HG03045 (cell line): ENCODE results near the gene GMCL1.
"Not testable (repeated sequence)": the region's sequence is repeated elsewhere in the genome, so short reads cannot be mapped to it uniquely, and the experiment has no call there.

Experiments
- ATAC-seq: cut with Tn5 transposase; IDR thresholded peaks from one replicate; pipeline ENCODE4 v1.9.1; 2021; ENCODE audit warnings: mild to moderate bottlenecking, moderate library complexity; ENCODE audit not compliant: unreplicated experiment

Gene GMCL1

DNA sequence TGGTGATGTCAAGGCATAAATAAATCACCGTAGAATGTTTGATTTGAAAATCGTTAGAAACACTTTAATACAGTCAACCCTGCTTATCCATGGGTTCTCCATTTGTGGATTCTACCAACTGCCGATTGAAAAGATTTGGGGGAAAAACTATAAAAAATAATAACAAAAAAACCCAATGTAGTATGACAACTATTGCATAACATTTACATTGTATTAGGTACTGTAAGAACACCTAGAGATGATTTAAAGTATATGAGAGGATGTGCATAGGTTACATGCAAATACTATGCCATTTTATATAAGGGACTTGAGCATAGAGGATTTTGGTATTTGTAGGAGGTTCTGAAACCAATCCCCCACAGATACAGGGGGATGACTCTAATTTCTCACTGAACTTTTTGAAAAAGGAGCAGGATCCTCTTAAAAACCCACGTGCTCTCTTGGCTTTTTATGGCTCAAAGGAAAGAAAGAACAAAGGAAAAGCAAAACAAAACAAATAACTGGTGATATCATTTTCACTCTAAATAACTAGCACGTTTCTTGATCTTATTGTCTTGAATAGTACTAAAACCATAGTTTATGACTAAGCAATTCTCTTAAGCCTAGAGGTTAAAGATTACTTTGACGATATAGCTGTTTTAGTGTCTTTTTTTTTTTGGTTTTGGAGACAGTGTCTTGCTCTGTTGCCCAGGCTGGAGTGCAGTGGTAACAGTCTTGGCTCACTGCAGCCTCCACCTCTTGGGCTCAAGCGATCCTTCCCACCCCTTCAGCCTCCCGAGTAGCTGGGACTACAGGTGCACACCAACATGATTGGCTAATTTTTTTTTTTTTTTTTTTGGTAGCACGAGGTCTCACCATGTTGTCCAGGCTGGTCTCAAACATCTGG lies 17.0 kb downstream of the GMCL1 start:
- ATAC-seq: no peak

DNA sequence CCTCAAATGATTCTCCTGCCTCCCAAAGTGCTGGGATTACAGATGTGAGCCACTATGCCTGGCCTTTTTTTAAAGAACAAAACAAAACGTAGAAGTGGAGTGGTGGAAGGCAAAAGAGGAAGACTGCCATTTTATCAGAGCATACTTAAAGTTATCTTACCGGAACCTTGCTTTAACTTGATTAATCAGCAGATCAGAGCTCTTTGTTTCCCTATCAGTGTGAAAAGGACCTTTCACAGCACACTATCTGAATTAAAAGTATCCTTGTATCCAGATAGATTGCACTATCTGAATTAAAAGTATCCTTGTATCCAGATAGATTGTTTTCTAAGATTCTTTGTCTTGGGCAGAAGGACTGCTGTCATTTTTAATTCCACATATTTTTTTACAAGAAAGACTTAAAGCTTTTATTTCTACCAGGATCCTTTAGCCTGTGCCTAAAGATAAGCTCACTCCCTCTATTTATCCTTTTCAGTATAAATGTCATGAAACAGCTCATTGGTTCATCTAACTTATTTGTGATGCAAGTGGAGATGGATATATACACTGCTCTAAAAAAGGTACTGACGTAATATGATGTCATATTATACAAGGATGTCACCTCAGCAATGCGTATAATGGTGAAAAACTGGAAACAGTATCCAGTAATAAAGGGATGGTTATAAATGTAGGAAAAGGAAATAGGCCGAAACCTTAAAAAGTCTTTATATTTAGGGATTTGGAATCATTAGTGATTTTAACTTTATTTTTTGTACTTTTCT lies 17.8 kb downstream of the GMCL1 start:
- ATAC-seq: no peak

DNA sequence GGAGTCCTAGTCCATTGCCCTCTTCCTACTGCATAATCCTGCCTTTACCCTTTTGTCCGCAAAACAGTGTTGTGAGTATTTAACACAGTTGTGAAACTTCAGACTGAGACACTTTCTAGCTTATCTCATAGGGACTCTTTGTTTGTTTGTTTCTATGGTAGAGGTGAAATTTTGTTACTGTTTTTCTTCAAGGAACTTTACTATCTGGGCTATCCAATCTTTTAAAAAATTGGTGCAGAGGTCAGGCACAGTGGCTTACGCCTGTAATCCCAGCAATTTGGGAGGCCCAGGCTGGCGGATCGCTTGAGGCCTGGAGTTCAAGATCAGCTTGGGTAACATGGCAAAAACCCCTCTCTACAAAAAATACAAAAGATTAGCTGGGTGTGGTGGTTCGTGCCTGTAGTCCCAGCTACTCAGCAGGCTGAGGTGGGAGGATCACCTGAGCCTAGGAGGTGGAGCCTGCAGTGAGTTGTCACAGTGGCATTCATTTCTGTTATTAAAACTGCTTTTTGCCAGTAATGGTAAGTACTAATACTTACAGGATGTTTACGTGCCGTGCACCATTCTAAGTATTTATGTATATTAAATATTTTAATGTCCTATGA lies 18.8 kb downstream of the GMCL1 start:
- ATAC-seq: no peak

DNA sequence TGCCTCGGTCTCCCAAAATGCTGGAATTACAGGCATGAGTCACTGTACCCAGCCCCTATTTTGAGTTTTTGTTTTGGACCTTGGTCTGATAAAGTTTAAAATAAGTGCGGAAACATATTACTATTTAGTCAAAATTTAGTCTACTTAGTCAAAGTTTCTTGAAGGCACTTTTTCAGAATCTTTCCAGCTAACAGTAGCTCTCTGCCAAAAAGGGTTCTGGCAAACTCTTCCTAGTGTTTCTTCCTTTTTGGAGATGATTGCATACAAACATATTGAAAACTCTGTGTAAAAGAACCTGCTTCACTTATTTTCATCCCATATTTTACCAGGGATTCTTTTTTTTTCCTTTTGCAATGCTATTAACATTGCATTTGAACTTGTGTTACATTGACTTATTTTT lies 28.8 kb downstream of the GMCL1 start:
- no peak for ATAC-seq

DNA sequence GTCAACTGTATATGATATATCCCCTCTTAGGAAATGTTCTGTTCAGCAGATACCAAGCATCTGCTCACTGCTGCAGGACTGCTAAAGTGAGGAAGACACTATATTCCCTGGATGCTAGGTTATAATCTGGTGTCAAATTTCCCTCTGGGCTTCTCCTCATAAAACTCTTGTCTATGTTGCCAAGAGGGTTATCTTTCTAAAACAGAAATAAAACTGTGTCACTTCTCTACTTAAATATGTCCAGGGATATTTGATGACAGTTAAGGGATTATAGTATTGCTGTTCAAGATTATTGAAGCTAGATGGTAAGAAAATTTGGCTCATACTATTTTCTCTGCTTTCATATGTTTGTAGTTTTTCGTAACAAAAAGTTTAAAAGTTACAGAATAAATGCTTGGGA lies 33.8 kb downstream of the GMCL1 start:
- ATAC-seq: no peak

DNA sequence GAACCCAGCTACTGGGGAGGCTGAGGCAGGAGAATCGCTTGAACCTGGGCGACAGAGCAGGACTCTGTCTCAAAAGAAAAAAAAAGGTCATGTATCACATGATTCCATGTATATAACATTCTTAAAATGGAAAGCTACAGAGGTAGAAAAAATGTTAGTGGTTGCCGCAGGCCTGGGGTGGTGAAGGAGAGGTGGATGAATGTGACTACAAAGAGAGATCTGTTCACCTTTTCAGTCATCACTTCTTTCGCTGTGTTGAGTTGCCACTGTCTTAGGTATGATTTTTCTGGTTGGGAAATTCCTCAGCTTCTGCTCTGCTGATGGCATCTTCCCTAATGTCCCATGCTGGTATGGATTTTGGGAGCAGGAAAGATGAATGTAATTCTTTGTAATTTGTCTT lies 59.0 kb downstream of the GMCL1 start:
- no peak for ATAC-seq

DNA sequence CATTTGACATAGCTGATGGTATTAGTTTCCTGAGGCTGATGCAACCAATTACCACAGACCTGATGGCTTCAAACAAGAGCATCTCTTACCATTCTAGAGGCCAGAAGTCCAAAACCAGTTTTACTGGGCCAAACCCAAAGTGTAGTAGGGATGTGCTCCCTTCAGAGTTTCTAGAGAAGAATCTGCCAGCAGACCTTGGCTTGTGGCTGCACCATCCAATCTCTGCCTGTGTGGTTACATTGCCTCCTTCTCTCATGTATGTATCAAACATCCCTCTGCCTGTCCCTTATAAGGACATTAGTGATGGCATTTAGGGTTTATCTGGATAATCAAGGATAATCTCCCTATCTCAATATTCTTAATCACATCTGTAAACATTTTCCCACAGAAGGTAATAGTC lies 59.8 kb downstream of the GMCL1 start:
- ATAC-seq: no peak

DNA sequence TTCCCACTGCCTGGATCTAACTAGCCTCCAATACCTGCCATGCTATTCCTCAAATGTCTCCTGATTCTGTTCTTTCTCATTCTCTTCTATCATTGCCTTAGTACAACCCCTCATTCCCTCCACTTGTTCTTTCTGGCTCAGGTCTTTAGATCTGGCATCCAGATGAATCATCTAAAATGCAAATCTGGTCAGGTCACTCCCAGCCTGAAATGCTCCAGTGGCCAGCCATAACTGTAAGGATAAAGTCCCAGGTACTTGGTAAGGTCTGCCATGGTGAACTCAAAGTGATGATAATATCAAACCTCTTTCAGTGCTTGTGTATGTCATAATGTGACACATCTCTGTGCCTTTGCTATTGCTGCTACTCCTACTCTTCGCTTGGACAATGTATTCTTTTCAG lies 61.4 kb downstream of the GMCL1 start:
- ATAC-seq: no peak

DNA sequence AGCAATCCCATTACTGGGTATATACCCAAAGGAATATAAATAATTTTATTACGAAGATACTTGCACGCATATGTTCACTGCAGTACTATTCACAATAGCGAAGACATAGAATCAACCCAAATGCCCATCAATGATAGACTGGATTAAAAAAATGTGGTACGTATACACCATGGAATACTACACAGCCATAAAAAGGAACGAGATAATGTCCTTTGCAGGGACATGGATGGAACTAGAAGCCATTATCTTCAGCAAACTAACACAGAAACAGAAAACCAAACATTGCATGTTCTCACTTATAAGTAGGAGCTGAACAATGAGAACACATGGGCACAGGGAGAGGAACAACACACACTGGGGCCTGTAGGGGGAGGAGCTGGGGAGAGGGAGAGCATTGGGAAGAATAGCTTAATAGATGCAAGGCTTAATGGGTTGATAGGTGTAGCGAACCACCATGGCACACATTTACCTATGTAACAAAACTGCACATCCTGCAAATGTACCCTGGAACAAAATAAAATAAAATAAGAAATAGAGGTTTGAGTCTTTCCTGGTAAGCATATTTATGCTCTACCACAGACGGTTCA lies 63.5 kb downstream of the GMCL1 start:
- ATAC-seq: not testable (repeated sequence)

DNA sequence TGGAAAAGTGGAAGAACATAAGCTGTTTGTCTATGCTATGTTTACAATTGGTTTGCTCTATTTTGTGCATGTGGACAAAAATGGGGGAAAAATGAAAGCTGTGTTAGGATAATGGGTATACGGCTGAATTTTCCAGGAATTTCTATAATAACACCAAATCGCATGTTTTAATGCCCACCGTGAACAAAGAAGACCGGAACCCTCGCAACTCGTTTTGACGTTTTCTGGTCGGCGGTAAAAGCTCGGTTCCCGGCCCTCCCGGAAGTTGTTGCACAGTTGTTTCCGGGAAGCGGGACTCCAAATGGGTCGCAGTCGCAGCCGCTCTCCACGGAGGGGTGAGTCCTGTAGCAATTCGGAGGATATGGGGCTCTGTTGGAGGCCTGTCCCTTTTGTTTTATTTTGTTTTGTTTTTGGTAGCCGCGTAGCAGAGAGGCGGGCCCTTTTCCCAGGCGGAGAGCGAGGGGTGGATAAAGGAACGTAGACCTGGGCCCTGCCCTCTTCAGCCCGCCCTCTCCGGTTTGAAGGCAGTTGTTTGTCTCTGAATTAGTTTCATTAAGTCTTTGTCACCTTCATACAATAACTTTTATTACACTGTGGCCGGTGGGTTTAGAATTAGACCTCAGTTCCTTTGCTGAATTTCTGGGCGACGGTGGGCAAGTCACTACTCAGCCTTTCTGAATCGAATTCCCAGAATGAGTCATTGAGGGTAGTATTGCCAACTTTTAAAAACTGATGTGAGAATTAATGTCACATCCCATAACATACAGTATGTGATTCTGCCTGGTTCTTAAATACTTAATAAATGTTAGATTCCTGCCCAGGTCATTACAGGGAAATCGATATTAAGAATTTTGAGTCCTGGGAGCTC lies 64.5 kb downstream of the GMCL1 start, which contains the start of gene SNRNP27:
TSS of gene SNRNP27 (plus strand) at position 273 of the 868 bp plus-strand sequence. CDS start at position 302, 29 bp downstream.
- peak; percentile 70 for ATAC-seq

DNA sequence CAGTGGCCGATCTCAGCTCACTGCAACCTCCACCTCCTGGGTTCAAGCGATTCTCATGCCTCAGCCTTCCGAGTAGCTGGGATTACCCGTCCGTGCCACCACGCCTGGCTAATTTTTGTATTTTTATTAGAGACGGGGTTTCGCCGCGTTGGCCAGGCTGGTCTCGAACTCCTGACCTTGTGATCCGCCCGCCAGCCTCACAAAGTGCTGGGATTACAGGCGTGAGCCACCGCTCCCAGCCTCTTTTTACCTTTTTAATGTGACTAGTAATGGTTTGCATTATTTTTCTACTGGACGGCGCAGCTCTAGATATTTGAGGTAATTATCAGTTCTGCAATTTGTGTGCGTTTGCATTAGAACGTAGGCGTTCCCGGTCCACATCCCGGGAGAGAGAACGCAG lies 65.3 kb downstream of the GMCL1 start:
- not testable (repeated sequence) for ATAC-seq

DNA sequence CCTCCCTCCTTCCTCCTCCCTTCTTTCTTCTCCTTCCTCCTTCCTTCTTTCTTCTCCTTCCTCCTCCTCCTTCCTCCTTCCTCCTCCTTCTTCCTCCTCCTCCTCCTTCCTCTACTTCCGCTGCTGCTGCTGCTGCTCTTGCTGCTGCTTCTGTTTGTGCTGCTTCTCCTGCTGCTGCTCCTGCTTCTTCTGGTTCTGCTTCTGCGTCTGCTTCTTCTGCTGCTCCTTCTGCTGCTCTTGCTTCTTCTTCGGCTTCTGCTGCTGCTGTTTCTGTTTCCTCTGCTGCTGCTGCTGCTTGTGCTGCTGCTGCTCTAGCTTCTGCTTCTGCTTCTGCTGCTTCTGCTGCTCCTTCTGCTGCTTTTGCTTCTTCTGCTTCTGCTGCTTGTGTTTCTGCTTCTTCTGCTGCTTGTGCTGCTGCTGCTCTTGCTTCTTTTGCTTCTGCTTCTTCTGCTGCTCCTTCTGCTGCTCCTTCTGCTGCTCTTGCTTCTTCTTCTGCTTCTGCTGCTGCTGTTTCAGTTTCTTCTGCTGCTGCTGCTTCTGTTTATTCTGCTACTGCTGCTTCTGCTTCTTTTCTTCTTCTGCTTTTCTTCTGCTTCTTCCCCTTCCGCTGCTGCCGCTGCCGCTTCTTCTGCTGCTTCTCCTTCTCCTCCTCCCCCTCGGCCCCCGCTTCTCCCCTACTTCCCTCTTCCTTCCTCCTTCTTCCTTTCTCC lies 72.9 kb downstream of the GMCL1 start:
- ATAC-seq: no peak

DNA sequence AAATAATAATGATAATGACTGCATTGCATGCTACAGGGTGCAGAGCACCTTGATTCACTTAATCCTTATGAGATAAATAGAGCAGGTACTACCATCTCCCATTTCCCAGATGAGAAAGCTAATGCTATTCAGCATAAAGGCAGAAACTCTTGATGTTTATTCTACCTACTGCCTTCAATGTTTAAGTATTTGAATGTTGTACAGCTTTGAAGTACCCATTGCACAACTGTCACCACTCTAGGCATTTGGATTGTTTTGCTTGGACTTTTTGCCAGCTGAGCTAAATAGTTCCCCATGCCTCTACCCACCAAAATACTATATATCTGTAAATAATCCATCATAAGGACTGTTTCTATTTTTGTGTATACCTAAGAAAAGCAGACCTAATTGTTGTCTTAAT lies 77.8 kb downstream of the GMCL1 start:
- no peak for ATAC-seq

DNA sequence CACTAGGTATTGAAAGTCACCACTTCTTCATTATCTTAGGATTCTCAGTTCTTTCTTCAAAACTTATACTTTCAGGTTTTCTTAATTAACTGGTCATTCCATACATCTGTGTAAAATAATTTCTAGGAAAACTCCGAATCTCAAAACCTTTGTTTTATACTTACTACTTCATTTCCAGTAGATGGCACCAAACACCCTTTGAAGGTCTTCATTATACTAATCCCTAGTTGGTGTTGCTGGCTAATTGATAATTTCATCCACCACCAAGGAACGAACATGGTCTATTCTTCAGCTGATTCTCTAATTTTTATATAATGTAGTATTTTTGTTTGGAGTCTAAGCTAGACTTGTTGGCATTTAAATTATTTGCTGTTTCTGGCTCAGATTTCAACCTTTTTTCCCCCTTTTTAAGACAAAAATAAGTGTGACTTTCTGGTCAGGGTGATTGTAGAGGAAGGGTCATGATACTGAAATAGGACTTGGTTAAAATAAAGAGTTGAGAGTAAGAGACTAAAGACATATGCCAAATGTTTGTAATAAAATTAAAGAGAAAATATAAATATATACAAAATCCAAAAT lies 82.6 kb downstream of the GMCL1 start:
- ATAC-seq: no peak

DNA sequence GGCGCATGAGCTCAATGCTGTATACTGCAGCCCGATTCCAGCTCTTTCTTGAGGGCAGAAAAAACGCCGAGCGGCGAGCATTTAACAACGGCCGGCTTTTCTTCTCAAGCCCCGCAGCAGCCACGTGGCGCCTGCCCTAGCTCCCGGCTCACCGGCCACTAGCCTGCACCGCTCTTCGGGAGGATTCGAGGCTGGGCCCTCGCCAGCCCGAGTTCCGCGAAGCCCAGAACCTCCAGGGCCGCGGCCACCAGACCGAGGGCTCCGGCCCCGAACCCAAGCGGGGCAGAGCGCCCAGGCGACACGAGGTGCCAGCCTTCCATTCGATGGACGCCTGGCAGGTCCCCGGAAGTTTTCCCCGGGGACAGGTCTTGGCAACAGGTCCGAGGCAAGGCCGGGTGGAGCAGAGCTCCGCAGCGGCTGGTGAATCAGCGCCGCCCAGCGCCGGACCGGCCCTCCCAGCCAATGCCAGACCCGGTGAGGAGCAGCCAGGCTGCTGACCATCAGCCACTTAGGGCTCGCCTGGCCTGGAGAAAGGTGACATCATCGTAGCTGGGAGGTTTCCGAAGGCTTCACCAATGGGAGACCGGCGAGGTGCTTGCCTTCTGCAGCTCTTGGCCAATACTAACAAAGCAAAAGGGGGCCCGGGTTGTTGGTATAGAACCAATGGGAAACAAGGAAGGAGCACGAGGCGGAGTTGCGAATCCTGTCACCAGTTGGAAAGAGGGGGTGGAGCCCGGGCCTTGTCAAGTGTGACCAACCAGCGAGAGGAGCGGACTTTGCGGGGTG lies 84.9 kb downstream of the GMCL1 start:
- peak; percentile 89 for ATAC-seq

DNA sequence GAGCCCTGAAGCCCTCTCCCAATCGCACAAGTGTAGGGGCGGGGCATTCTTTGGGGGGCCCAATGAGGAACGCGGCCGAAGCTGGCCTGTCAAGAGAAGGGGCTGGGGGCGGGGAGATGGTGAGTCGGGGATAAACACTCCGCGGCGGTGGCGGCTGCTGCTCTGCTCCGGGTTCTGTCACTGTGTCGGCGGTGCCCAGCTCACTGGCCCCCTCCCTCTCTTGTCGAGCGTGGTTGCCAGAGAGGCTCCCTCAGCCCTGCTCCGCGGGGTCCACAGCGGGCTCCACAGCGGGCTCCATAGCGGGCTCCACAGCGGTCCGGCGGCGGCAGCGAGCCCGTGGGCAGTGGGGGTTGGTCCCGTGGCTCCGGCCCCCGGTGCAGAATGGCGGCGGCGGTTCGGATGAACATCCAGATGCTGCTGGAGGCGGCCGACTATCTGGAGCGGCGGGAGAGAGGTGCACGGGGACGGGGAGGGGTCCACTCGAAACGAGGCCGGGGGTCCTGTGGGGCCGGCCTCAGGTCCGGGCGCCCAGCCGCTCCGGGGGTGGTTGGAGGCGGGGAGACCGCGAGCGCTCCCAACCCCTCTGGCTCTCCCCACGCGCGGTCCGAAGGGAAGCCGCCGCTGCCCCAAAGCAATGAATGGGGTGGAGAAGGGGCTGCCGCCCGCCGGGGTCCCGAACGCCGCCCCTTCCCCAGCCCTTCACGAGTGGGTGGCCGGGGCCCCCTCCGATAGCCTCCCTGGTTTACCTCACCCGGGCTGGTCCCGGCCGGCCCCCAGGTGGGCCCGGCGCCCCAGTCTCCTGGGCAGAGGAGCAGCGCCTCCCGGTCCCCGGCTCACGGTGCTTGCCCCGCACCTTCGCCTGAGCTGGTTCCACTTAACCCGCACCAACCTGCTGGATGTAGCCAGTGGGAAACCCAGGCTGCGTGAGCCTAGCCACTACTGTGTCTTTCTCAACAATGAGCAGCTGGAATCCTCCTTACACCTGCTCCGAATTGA lies 85.8 kb downstream of the GMCL1 start, which contains the start of gene MXD1:
TSS of gene MXD1 (plus strand) at position 160 of the 996 bp plus-strand sequence. CDS start at position 382, 222 bp downstream.
- ATAC-seq: peak; percentile 9

DNA sequence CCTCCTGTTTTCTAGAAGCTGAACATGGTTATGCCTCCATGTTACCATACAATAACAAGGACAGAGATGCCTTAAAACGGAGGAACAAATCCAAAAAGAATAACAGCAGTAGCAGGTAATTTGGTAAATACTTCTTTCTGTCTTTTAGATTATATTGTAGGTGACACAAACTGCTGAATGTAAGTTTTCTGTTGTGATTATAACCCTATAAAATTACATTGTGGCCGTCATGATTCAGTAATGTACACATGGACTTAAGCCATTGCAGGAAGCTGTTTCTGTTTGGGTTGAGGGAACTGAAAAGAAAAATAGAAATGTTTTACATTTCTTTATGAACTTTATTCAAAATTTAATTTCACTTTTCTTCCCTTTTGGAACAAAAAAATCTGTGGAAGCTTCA lies 86.6 kb downstream of the GMCL1 start:
- ATAC-seq: no peak
